Measurements from ENCODE around the gene MUTYH.
"Not testable (repeated sequence)": the region's sequence is repeated elsewhere in the genome, so short reads cannot be mapped to it uniquely, and the experiment has no call there.

The MUTYH gene

GRCh38 chr1:45299296-45299695 lies 40.9 kb downstream of the MUTYH start:
- Mint-ChIP-seq H3K36me3 (no peaks in the 10 kb centered on the region), H3K4me1 (peaks cover 21% of the 10 kb centered on the region), H3K27ac (no peak overlapping the region), H3K4me3 (no peak overlapping the region), H3K27me3 (no peaks in the 10 kb centered on the region), H3K9me3 (no peaks in the 10 kb centered on the region)
- CTCF ChIA-PET: interaction anchor here (0.9 to 16.4 kb wide), 9 partner anchors 17 to 523 kb away, joined by 3 to 386 read pairs (median 5); partner anchors contain the start of genes BEST4, HECTD3 and UROD
- DNase-seq: no peak

- CTCF ChIA-PET: interaction anchor here (1.4 to 16.4 kb wide), 2 partner anchors 283 to 463 kb away, joined by 3 to 386 read pairs; partner anchors contain the start of genes HECTD3 and UROD
- Mint-ChIP-seq H3K9me3 (no peaks in the 10 kb centered on the region), H3K36me3 (no peaks in the 10 kb centered on the region), H3K4me1 (peaks cover 14% of the 10 kb centered on the region), H3K27me3 (no peaks in the 10 kb centered on the region), H3K4me3 (no peak overlapping the region), H3K27ac (no peak overlapping the region)
- no peak for DNase-seq
These were observed 42.4 kb downstream of the MUTYH start for GRCh38 chr1:45297666-45298356.

- Mint-ChIP-seq H3K27me3 (no peaks in the 10 kb centered on the region), H3K4me3 (no peak overlapping the region), H3K27ac (no peak overlapping the region), H3K9me3 (no peaks in the 10 kb centered on the region), H3K36me3 (no peaks in the 10 kb centered on the region), H3K4me1 (no peaks in the 10 kb centered on the region)
- CTCF ChIA-PET: interaction anchor here (16.4 kb wide), 1 partner anchor 277 kb away, joined by 386 read pairs; the partner anchor contains the start of genes HECTD3 and UROD
- no peak for DNase-seq
These were observed 48.5 kb downstream of the MUTYH start for GRCh38 chr1:45291716-45292115.

- CTCF ChIA-PET: interaction anchor here (16.4 kb wide), 1 partner anchor 276 kb away, joined by 386 read pairs; the partner anchor contains the start of genes HECTD3 and UROD
- not testable (repeated sequence) for H3K27ac Mint-ChIP-seq, H3K4me1 Mint-ChIP-seq, H3K36me3 Mint-ChIP-seq, H3K4me3 Mint-ChIP-seq, H3K27me3 Mint-ChIP-seq, DNase-seq, H3K9me3 Mint-ChIP-seq
These were observed 49.2 kb downstream of the MUTYH start for GRCh38 chr1:45291002-45291401.

GRCh38 chr1:45286521-45286920 lies 53.7 kb downstream of the MUTYH start:
- DNase-seq, H3K4me3 Mint-ChIP-seq, H3K9me3 Mint-ChIP-seq, H3K27ac Mint-ChIP-seq, CTCF ChIA-PET, H3K4me1 Mint-ChIP-seq, H3K36me3 Mint-ChIP-seq: not testable (repeated sequence)
- peaks cover 12% of the 10 kb centered on the region for H3K27me3 Mint-ChIP-seq

- H3K9me3 Mint-ChIP-seq, H3K4me3 Mint-ChIP-seq, H3K4me1 Mint-ChIP-seq, H3K36me3 Mint-ChIP-seq, H3K27ac Mint-ChIP-seq, DNase-seq, CTCF ChIA-PET: not testable (repeated sequence)
- H3K27me3 Mint-ChIP-seq: peaks cover 16% of the 10 kb centered on the region
These were observed 55.4 kb downstream of the MUTYH start for GRCh38 chr1:45284858-45285257.

- DNase-seq: no peak
- Mint-ChIP-seq H3K27me3 (peaks cover 25% of the 10 kb centered on the region), H3K9me3 (peaks cover 4% of the 10 kb centered on the region), H3K27ac (no peak overlapping the region), H3K4me1 (no peaks in the 10 kb centered on the region), H3K4me3 (no peak overlapping the region), H3K36me3 (no peaks in the 10 kb centered on the region)
- CTCF ChIA-PET: interaction anchor here (0.7 to 1.4 kb wide), 4 partner anchors 11 to 270 kb away, joined by 3 read pairs; no protein-coding TSS in a partner anchor
These were observed 57.9 kb downstream of the MUTYH start for GRCh38 chr1:45282351-45282750.
